ENCODE data around the gene MAST2.
A peak's percentile ranks its signal among the peaks of the same experiment; 100 is the strongest.

Gene MAST2

GRCh38 chr1:46076343-46076742 is 272.9 kb downstream of the MAST2 start:
- no peak for DNase-seq

GRCh38 chr1:46077644-46078043 is 274.2 kb downstream of the MAST2 start:
- DNase-seq = peak; percentile 8

- DNase-seq = no peak
Measured at GRCh38 chr1:46080257-46080656, 276.8 kb downstream of the MAST2 start.

GRCh38 chr1:46081206-46081605 is 277.8 kb downstream of the MAST2 start:
- no peak for DNase-seq

GRCh38 chr1:46081619-46082018 is 278.2 kb downstream of the MAST2 start:
- no peak for DNase-seq

- no peak for DNase-seq
Measured at GRCh38 chr1:46083579-46083978, 280.2 kb downstream of the MAST2 start.

GRCh38 chr1:46084553-46085451 is 281.4 kb downstream of the MAST2 start:
- DNase-seq = peak; percentile 14

Data from NCI-H69 (cell line).